GM19239 (cell line): ENCODE results near the gene SH3BP5.

Experiments
- DNase-seq: peaks from one replicate; pipeline ENCODE4 v3.0.0; 2011; ENCODE audit warnings: low spot score; ENCODE audit not compliant: insufficient read length
- FAIRE-seq: peaks from 2 replicates; lab custom pipeline; 2011; peaks lifted over from hg19 to GRCh38; lab: Jason Lieb, UNC

The SH3BP5 gene

DNA sequence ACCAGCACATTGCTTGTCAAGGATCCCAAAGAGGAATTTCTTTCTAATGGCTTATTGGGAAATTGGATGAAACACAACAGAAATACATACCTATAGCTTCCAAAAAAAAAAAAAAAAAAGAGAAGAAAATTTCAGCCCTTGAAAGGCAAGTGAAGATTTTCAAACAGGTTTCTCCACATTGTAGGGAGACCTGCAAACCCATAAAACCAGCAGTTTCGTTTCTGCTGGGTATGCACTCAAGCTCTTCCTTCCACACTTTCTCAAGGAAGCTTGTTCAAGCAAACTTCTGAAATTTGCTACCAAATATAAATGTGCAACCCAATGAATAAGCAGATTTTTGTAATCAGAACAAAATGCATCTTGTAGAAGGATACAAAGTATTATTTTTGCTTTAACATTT, 15.9 kb upstream of the SH3BP5 start:
- no peak for DNase-seq
- no peak for FAIRE-seq

GRCh38 chr3:15347737-15348110, 15.3 kb upstream of the SH3BP5 start:
- DNase-seq = no peak
- FAIRE-seq = peak; percentile 31

GRCh38 chr3:15347063-15347736, 14.8 kb upstream of the SH3BP5 start:
- DNase-seq (no peak), FAIRE-seq (no peak)

- no peak for FAIRE-seq
- no peak for DNase-seq
Observed at GRCh38 chr3:15346516-15346915, 14.1 kb upstream of the SH3BP5 start.

- DNase-seq (peak; percentile 35), FAIRE-seq (peak; percentile 95)
Observed at GRCh38 chr3:15345608-15346137, 13.3 kb upstream of the SH3BP5 start.

DNA sequence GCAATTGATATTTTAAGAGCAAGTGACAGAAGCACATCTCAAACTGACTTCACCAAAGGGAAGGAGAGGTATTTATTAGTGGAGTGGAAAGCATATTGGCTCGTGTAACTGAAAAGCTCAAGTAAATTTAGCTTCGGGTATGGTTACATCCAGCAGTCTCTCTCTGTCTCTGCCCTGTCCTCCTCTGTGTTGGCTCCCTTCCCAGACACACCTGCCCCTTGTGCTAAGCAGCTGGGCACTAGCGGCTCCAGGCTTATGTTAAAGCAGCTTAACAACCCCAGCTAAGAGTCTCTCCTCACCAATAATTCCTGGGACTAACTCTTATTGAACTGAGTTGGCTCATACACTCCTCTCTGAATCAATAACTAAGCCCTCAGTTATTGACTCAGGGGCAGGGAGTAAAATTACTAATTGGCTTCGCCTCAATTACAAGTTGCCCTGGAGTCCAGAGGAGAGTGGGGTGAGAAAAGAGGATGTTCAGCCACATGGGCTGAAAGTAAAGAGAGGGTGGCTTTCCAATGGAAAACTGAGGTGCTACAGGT, 12.8 kb upstream of the SH3BP5 start:
- DNase-seq (no peak), FAIRE-seq (no peak)

GRCh38 chr3:15342945-15343344, 10.6 kb upstream of the SH3BP5 start:
- DNase-seq (no peak), FAIRE-seq (no peak)

GRCh38 chr3:15342246-15342645, 9.9 kb upstream of the SH3BP5 start:
- DNase-seq (no peak), FAIRE-seq (no peak)

GRCh38 chr3:15341030-15341726, 8.8 kb upstream of the SH3BP5 start:
- FAIRE-seq (no peak), DNase-seq (no peak)

GRCh38 chr3:15339786-15340215, 7.4 kb upstream of the SH3BP5 start:
- DNase-seq (no peak), FAIRE-seq (no peak)

DNA sequence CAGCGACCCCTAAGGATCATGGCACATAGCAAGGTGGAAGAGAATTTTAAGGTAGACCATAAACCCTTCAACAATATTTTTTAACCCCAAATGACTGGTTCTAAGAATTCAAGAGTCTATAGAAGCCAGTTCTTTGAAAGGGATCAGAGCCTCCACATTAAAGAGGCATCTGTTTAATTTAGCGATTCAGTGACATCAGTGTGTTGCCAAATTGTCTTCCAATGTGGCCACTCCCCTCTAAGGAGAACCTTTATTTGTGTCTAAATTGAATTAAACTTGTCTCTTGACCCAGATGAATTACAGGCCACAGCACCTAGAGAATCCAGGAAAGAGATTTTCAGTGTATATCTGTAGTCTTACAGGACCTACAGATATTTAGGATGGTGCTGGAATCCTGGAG, 6.6 kb upstream of the SH3BP5 start:
- DNase-seq = no peak
- FAIRE-seq = no peak

DNA sequence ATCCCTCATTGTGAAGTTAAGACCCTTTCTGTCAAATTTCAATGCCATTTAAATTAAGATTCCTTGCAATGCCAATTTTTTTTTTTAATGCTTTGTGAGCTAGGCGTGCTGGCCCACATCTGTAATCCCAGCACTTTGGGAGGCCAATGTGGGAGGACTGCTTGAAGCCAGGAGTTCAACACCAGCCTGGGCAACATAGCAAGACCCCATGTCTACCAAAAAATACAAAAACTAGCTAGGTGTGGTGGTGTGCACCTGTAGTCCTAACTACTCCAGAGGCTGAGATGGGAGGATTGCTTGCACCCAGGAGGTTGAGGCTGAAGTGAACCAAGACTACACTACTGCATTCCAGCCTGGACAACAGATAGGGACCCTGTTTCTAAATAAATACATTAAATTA, 5.6 kb upstream of the SH3BP5 start:
- DNase-seq = no peak
- no peak for FAIRE-seq

DNA sequence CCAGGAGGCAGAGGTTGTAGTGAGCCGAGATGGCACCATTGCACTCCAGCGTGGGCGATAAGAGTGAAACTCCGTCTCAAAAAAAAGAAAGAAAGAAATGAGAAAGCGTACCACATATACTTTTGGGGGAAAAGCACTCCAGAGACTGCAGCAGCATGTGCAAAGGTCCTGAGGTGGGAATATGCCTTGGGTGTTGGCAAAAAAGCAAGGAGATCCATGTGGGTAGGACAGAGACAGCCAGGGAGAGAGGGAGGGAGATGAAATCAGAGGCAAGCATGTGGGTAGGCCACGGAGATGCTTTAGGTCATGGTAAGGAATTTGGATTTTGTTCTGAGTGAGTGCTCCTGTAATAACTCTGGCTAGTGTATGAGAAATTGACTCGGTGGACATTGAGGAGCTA, 3.7 kb upstream of the SH3BP5 start:
- FAIRE-seq (no peak), DNase-seq (no peak)

DNA sequence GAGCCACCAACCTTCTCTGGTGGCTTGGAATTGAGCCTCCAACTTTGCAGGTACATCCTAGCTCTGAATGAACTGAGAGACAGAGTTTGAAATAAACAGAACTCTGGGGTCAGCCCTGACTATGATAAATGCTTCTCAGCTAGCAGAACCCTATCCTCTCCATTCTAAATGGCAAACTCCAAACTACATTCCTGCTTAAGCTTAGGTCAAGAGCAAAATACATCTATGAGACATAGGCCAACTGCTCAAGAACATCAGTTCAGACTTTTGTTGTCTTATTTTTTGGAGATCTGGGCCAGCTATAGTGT, 1.5 kb upstream of the SH3BP5 start:
- DNase-seq (no peak), FAIRE-seq (no peak)

DNA sequence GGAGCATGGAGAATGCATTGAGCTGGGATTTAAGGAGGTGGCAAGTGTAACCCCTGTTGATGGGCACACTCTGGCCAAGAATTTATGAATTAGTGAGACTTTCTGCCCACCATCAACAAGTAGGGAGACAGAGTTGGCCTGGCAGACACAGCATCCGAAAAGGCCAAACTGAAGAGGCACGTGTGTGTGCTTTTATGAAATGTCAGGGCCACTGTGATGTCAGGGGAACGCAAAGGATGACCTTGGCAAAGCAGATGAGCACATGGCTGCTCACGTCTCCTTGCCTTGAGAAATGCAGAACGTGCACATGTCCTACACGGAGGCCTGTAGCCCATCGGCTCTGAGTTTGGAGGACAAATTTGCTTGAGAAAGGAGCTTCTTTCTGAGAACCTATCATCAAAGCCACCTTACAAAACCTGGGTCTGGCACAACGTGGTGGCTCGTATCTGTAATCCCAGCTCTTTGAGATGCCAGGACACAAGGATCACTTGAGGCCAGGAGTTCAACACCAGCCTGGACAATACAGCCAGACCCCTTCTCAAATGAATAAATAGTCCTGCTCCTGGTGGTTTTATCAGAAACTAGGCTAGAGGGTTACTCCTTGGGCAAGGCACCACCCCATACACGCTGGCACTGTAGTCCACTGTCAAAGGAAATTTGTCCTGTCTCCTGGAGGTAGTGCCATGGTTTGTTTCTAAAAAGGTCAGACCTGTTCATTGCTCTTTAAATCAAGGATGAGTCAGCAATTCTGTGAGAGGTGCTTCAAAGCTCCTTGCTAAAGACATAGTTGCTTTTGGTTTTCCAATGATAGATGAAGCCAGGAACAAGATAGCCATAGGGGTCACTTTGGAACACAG, 941 bp upstream of the SH3BP5 start:
- DNase-seq (no peak), FAIRE-seq (no peak)

DNA sequence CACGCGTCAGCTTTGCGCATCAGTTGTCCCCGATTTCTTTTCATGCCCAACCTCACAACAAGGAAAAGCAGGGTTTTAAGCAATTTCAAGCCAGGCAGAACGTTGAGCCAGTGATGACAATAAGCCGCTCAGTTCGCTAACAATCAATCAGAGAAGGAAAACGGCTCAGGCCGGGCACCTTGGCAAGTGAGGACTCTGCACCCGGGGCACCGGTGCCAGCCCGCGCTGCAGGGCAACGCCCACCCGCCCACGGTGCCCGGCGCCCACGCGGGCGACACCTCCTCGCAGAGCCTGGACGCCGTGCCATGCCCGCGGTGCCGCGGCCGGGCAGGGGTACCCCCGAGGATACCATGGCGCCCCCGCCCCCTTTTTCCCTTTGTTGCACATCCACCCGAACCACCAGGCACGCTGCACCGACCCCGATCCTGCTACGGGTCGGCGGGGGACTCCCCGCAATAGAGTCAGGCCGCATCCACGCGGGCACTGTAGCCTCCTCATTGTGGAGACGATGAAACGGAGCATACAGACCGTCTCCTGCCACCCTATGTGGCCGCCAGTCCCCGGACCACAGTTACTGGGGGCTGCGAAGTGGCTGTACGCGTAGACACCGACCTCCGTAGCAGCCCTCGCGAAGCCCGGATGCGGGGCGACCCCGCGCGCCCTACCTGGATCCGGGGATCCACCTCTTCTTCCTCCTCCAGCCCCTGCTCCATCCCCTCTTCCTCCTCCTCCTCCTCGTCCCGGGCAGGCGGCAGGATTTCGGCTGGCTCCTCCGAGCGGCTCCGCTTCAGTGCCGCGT, 581 bp downstream of the SH3BP5 start:
- DNase-seq (no peak), FAIRE-seq (no peak)

DNA sequence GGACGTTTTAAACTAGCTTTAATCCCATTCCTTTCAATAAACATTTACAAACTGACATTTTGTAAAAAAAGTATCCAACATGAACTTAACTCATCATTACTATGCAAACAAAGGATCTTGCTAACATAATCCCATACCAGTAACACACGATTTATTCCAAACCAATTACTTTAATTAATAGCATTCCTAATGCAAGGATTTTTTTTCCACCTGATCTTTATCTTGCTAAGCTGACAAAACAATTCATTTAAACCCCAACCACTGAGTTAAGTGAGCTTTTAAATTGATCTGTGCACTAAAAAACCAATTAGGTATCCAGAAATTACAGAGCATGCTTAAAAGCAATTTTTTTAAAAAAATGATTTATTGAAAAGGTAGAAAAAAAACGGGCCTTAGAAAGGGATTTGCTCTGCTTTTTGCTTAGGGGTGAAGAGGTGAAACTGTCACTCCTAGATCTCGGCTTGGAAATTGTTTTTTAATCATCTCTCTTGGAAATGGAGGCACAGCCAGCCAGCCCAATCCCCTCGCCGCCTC, 1.2 kb downstream of the SH3BP5 start:
- FAIRE-seq (no peak), DNase-seq (no peak)

- DNase-seq (no peak), FAIRE-seq (no peak)
Observed at GRCh38 chr3:15330031-15330596, 2.3 kb downstream of the SH3BP5 start.
